Caki2 (cell line): Measurements from ENCODE around the gene RAB8B. TPM values are rescaled to one million over a fixed set of nuclear protein-coding genes. Genes with fewer than 3 reads are reported as not detected.

ENCODE experiments used
- DNase-seq: peaks from one replicate; pipeline ENCODE4 v3.0.0-alpha.2; 2015; ENCODE audit warnings: low read depth
- in situ Hi-C: cut with HindIII; loops from 2 replicates; pipeline ENCODE4 v1.10.0; 2016; ENCODE audit warnings: low sequenced_read_pairs, low pct_unique_long_range_greater_than_20kb, mixed read lengths
- total RNA-seq: library from RNA; depleted of rRNA; stranded (reverse); fragments of >200 nt; shearing (Covaris generic); gene quantifications from 2 replicates; pipeline ENCODE4 v1.2.3, GENCODE V29; 2014; ENCODE audit warnings: low replicate concordance

Gene RAB8B
- total RNA-seq, 1 experiment from 2014 or later, result 10.4 TPM

GRCh38 chr15:63178034-63178433 lies 11.4 kb upstream of the RAB8B start:
- in situ Hi-C loops, result no loop called here
- DNase-seq, result no peak

- DNase-seq, result no peak
- in situ Hi-C loops, result no loop called here
Observed at GRCh38 chr15:63180746-63181145, 8.7 kb upstream of the RAB8B start.

GRCh38 chr15:63181648-63182047 lies 7.8 kb upstream of the RAB8B start:
- in situ Hi-C loops, result no loop called here
- DNase-seq, result no peak

- in situ Hi-C loops, result no loop called here
- no peak for DNase-seq
Observed at GRCh38 chr15:63185206-63185605, 4.2 kb upstream of the RAB8B start.

GRCh38 chr15:63186065-63186464 lies 3.3 kb upstream of the RAB8B start:
- peak; percentile 20 for DNase-seq
- in situ Hi-C loops, result no loop called here

GRCh38 chr15:63187589-63188226 lies 1.7 kb upstream of the RAB8B start:
- DNase-seq, result no peak
- in situ Hi-C loops, result no loop called here

- in situ Hi-C loops, result no loop called here
- no peak for DNase-seq
Observed at GRCh38 chr15:63188247-63188925, 1.0 kb upstream of the RAB8B start.

- DNase-seq, result peak; percentile 19
- in situ Hi-C loops, result no loop called here
Observed at GRCh38 chr15:63189941-63190768, 749 bp downstream of the RAB8B start.

- in situ Hi-C loops, result no loop called here
- no peak for DNase-seq
Observed at GRCh38 chr15:63190769-63191649, 1.6 kb downstream of the RAB8B start.

DNA sequence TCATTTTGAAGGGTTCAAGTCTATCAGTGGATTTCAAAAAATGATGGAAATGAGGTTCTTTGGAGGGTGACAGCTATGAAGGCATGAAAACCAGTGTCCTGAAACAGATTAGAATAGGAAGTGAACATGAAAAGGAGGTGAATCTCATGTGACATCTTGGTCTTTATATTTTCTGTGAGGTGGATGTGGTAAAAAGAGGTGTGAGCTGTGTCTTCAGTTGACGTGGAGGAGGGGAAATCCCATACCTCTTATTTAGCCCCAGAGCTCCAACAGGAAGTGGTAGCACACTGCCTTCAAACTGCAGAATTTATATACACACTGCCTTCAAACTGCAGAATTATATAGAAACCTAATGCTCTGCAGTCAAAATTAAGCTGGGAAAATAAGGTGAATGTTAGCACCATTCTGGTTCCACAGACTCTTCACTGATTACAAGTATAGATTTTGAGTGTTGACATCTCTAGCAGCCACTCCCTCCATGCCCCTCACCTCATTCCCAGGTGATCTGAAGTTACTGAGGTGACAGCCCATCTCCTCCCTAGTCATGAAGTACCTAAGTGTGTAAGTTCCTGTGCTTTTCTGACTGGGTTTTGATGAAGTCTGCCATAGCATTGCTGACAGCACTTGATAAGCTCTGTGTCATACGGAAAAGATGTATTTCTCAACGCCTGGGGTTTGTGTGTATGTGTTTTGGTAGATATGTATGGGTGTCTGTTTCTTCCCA lies 2.7 kb downstream of the RAB8B start:
- DNase-seq, result no peak
- in situ Hi-C loops, result no loop called here

DNA sequence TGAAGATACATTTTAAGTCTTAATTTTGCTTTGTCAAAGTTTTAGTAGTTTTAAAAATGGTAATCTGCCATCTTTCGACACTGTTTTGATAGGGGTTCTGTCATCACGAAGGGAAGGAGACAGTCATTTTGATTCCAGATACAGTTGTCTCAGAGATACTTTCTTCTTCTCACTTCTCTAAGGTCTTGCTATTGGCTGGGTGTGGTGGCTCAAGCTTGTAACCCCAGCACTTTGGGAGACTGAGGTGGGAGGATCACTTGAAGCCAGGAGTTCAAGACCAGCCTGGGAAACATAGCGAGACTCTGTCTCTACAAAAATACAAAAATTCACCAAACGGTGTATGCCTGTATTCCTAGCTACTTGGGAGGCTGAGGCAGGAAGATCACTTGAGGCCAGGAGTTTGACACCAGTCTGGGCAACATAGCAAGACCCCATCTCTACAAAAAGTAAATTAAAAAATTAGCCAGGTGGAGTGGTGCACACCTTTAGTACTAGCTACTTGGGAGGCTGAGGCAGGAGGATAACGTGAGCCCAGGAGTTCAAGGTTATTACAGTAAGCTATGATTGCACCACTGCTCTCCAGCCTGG lies 3.3 kb downstream of the RAB8B start:
- no peak for DNase-seq
- in situ Hi-C loops, result no loop called here

- no peak for DNase-seq
- in situ Hi-C loops, result no loop called here
Observed at GRCh38 chr15:63194302-63194701, 4.9 kb downstream of the RAB8B start.

DNA sequence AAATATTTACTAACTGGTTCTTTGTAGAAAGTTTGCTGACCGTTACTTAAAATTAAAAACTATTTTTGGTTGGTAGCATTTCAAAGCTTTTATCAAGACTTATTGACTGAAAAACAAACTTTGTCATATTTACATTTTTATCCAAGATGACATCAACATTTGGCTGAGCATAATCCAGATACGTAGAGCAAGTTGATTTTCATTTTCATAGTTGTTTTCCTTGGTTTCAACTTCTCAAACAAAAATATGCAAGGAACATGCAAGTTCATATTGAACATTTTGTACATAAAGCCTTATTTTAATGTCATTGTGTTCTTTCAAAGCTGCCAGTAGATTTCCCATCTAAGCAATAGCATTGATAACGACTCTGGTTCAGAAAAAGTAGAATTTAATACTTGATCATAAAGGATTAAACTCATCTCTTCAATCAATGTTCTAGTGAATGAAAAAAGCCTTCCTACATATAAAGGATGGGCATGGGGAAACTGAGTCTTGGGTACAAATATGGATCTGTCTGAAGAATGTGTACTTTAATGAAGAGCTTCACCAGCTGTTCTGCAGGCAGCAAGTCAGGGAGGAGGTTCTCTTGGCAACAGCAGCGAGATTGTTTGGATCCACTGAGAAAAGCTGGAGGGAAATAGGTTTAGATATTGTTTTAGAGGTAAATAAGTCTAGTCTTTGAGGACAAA lies 5.6 kb downstream of the RAB8B start:
- no peak for DNase-seq
- in situ Hi-C loops, result no loop called here

DNA sequence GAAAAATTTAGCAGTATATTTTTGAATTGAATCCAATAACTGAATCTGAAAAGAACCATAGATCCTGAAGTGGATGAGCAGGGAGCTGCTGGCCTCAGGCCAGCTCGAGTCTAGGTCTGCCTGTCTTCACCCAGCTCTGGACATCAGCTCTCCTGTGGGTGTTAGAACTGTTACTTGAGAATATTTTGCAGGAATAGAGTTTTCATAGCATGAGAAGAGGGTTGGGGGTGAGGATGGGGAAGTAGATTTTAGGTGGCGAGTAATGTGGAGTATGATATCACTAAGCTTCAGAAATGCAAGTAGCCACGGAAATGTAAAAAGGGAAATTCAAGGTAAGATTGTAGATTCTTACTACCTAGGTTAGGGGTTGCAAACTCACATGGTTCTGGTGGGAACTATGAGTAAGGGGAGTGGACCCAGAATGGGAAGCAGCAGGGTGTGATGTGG lies 6.2 kb downstream of the RAB8B start:
- in situ Hi-C loops, result no loop called here
- DNase-seq, result no peak

DNA sequence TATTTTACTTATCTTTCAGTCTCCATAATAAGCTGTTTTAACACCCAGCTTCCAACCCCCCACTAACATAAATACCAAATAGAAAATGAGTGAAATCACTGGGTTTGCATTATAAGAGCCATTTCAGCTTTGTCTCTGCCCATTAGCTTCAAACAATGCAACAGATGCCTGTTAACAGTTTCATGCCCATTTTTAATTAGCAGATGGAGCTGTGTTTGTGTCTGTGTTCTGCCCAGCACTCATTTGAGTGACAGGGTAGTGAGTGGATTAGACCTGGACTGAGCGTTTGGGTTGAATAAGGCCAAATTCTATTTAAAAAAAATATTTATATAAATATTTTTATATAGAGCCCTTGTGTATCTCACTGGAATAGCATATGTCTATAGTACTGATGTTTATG lies 7.4 kb downstream of the RAB8B start:
- DNase-seq, result no peak
- in situ Hi-C loops, result no loop called here

DNA sequence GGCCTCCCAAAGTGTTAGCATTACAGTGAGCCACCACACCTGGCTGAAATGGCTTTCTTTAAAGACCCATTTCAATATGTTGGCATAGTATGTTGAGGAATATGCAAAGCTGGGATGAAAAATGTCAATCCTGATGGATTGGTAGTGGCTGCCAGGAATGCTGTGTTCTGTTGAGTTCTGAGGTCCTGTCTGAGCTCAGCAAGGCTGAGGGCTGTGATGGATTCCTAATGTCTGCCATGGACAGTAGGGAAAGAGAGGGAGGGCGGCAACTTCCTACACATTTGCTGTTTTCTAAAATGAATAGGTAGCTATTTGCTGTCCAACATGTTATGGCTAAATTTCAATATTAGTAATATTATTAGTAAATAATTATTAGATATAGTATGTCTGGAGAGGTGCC lies 8.2 kb downstream of the RAB8B start:
- in situ Hi-C loops, result no loop called here

More for the DNA sequence above, 8.2 kb downstream of the RAB8B start:
- no peak for DNase-seq
